HG03060 (cell line): ENCODE measurements around the gene STK16.

Experiments
- ATAC-seq: cut with Tn5 transposase; IDR thresholded peaks from one replicate; pipeline ENCODE4 v1.9.1; 2021; ENCODE audit warnings: low read depth, moderate number of reproducible peaks; ENCODE audit not compliant: unreplicated experiment

Gene STK16

GRCh38 chr2:219298759-219299371, 53.6 kb downstream of the STK16 start:
- no peak for ATAC-seq

- ATAC-seq, result no peak
Measured at GRCh38 chr2:219299372-219299760, 54.1 kb downstream of the STK16 start.
